A549 (cell line): ENCODE results near the gene ACTA2.
"Not testable (repeated sequence)": the region's sequence is repeated elsewhere in the genome, so short reads cannot be mapped to it uniquely, and the experiment has no call there.

Source experiments
- NR3C1 ChIP-seq: fragments of >200 bp; sonication (Bioruptor Twin); formaldehyde crosslinking; IDR thresholded peaks from 3 replicates; pipeline ENCODE4 v1.6.1; 2017
- RAD21 ChIP-seq, 2 experiments: fragments of >200 bp in 1 of 2; sonication (Bioruptor Twin) in 1 of 2; formaldehyde crosslinking in 1 of 2; IDR thresholded peaks in 1 of 2; conservative IDR thresholded peaks in 1 of 2; 2 replicates in 1 of 2; 3 replicates in 1 of 2; pipeline ENCODE4 v1.6.1; 2012 to 2018; ENCODE audit warnings: inconsistent platforms in 1 of 2
- TF ChIP-seq, protein P1 (sequence below): IDR thresholded peaks from 2 replicates; pipeline ENCODE4 v1.6.1; 2012

DNA sequence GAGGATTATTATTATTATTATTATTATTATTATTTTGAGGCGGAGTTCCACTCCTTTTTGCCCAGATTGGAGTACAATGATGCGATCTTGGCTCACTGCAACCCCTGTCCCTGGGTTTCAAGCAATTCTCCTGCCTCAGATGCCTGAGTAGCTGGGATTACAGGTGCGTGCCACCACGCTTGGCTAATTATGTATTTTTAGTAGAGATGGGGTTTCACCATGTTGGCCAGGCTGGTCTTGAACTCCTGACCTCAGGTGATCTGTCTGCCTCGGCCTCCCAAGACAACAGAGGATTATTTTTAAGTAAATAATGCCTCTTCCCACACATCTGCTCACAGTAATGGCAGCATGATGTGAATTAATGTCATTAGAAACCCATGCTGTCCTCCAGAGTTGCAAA is 20.5 kb downstream of the ACTA2 start:
- TF ChIP-seq NR3C1; RAD21 (conservative IDR thresholded peaks at IDR 0.05 in 1 of 2, IDR thresholded peaks at IDR 0.05 in 1 of 2): not testable (repeated sequence)
- TF ChIP-seq, protein P1, sequence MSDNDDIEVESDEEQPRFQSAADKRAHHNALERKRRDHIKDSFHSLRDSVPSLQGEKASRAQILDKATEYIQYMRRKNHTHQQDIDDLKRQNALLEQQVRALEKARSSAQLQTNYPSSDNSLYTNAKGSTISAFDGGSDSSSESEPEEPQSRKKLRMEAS = not testable (repeated sequence)
